HepG2 (cell line): Measurements from ENCODE around the gene CYP2A6. TPM values are rescaled to one million over a fixed set of nuclear protein-coding genes. Genes with fewer than 3 reads are reported as not detected.

Experiments used
- BCL6 ChIP-seq: IDR thresholded peaks from 2 replicates; pipeline ENCODE4 v1.6.1; 2016; ENCODE audit warnings: missing genetic modification reagents, missing compliant biosample characterization
- CHCHD3 ChIP-seq: sonication (generic); formaldehyde crosslinking; IDR thresholded peaks from 2 replicates; pipeline ENCODE4 v1.8.0; 2022; ENCODE audit warnings: mild to moderate bottlenecking, missing genetic modification reagents, moderate library complexity
- FOXA1 ChIP-seq, 2 experiments: fragments of 450-650 bp in 1 of 2; sonication (generic) in 1 of 2; formaldehyde crosslinking in 1 of 2; IDR thresholded peaks; 2 replicates each; pipeline versions ENCODE4 v1.4.0 to v1.6.1; 2016 to 2020; ENCODE audit warnings: missing genetic modification reagents in 1 of 2
- GATAD2A ChIP-seq: IDR thresholded peaks from 2 replicates; pipeline ENCODE4 v1.6.1; 2016
- NFE2L1 ChIP-seq: sonication (generic); formaldehyde crosslinking; IDR thresholded peaks from 2 replicates; pipeline ENCODE4 v1.4.0; 2020; ENCODE audit warnings: missing genetic modification reagents, mild to moderate bottlenecking, borderline replicate concordance
- RFXANK ChIP-seq: IDR thresholded peaks from 2 replicates; pipeline ENCODE4 v1.6.1; 2016
- TAF15 ChIP-seq: fragments of 200-400 bp; formaldehyde crosslinking; IDR thresholded peaks from one replicate; pipeline ENCODE4 v1.6.1; 2018; ENCODE audit warnings: mild to moderate bottlenecking, low read depth, low read length; ENCODE audit not compliant: poor library complexity, severe bottlenecking
- ZNF143 ChIP-seq: sonication (generic); formaldehyde crosslinking; IDR thresholded peaks from 2 replicates; pipeline ENCODE4 v1.4.0; 2020; ENCODE audit warnings: missing genetic modification reagents
- ZNF256 ChIP-seq: sonication (generic); formaldehyde crosslinking; conservative IDR thresholded peaks from 2 replicates; pipeline ENCODE4 v1.4.0; 2020; ENCODE audit warnings: missing genetic modification reagents
- ZNF343 ChIP-seq: sonication (generic); formaldehyde crosslinking; IDR thresholded peaks from 2 replicates; pipeline ENCODE4 v1.4.0; 2020; ENCODE audit warnings: mild to moderate bottlenecking, missing genetic modification reagents
- ZNF768 ChIP-seq: sonication (generic); formaldehyde crosslinking; IDR thresholded peaks from 2 replicates; pipeline ENCODE4 v1.4.0; 2020; ENCODE audit warnings: missing genetic modification reagents
- polyA plus RNA-seq, 8 experiments: library from polyadenylated mRNA; depleted of rRNA in 3 of 8; stranded (reverse) in 7 of 8; unstranded in 1 of 8; fragments of >200 nt; fragmentation: Illumina TruSeq in 4 of 8; extraction: Trizol in 4 of 8; gene quantifications; 2 replicates each; pipeline versions ENCODE4 v1.2.1 to v1.2.3, GENCODE V29; 2011 to 2016; ENCODE audit warnings: low read depth in 4 of 8, missing spikeins in 1 of 8, mixed read lengths in 1 of 8; ENCODE audit not compliant: insufficient read depth in 1 of 8
- total RNA-seq, 5 experiments: library from RNA; depleted of rRNA; stranded (reverse); fragments of >200 nt; fragmentation: Illumina TruSeq; extraction: Trizol; gene quantifications; 2 replicates each; pipeline ENCODE4 v1.2.3, GENCODE V29; 2016; ENCODE audit warnings: low read depth in 1 of 5
- TF ChIP-seq, protein P1 (sequence below): sonication (generic); formaldehyde crosslinking; IDR thresholded peaks from 2 replicates; pipeline ENCODE4 v1.8.1; 2023; ENCODE audit warnings: mild to moderate bottlenecking, moderate library complexity, missing genetic modification reagents
- TF ChIP-seq, protein P2 (sequence below): sonication (generic); formaldehyde crosslinking; IDR thresholded peaks from 2 replicates; pipeline ENCODE4 v1.4.0; 2020; ENCODE audit warnings: missing genetic modification reagents
- TF ChIP-seq, protein P3 (sequence below): sonication (generic); formaldehyde crosslinking; IDR thresholded peaks from one replicate; pipeline ENCODE4 v1.5.1; 2020; ENCODE audit warnings: mild to moderate bottlenecking, missing genetic modification reagents; ENCODE audit errors: not compliant biosample characterization

Gene CYP2A6
- total and polyA plus RNA-seq, 2 of the 13 experiments (the other 11 are each of a cell fraction or from before 2014, with no cell fraction given) = not detected

DNA sequence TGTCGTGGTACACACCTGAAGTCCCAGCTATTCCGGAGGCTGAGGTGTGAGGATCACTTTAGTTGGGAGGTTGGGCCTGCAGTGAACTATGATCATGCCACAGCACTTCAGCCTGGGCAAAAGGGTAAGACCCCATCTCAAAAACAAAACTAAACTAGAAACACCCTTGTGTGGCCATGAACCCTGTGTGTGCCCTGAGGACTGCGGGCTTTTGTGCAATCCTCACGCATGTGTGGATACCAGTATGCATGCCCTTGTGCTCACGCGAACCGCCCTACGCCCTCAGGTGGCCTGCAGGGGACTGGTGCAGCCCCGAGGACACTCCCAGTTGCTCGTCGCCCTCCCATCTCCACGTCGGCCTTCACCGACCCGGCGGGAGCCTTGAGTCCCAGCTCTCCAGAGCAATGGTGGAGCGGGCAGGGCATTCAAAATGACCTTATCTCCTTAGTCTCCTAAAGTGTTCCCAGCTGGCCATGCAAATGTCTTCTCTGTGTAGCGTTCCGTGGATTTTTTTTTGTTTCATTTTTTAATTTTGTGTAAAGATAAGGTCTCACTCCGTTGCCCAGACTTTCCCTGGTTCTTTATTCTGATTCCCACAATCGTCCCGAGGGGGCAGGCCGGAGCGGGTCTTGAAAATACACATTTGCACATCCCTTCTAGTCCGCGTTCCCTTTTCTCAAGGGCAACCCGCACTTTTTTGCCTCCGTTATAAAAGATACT, 52.1 kb downstream of the CYP2A6 start (continued):
- TF ChIP-seq, protein P1, sequence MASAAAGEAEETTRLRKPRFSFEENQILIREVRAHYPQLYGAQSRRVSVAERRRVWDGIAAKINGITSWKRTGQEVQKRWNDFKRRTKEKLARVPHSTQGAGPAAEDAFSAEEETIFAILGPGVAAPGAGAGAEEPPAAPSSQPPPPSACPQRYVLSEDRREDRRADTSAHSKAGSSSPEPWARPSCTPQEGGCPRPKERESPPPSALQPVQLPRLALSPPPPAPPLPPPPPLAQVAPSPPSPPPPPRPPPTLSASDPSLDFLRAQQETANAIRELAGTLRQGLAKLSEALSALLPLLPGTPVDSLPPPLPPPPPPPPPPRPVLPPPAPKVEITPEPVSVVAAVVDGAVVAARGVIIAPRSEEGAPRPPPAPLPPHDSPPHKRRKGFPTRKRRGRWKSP (CRISPR knock-in tag) = no peak; the same call in 1 of the 2 replicates
- TF ChIP-seq ZNF143 (CRISPR knock-in tag) (no peak; the same call in 1 of the 2 replicates), NFE2L1 (peak; percentile 53; the same call in 1 of the 2 replicates), FOXA1 (IDR thresholded peaks at IDR 0.05) (no peak), FOXA1 (CRISPR knock-in tag; IDR thresholded peaks at IDR 0.05) (peak; percentile 66), ZNF768 (CRISPR knock-in tag) (no peak), RFXANK (CRISPR knock-in tag) (peak; percentile 80; the same call in 1 of the 2 replicates), TAF15 (no peak), BCL6 (CRISPR knock-in tag) (peak; percentile 49), GATAD2A (CRISPR knock-in tag) (peak; percentile 76; the same call in 1 of the 2 replicates), ZNF256 (CRISPR knock-in tag) (peak; percentile 88; the same call in 1 of the 2 replicates), CHCHD3 (no peak), ZNF343 (CRISPR knock-in tag) (no peak)
- TF ChIP-seq, protein P2, sequence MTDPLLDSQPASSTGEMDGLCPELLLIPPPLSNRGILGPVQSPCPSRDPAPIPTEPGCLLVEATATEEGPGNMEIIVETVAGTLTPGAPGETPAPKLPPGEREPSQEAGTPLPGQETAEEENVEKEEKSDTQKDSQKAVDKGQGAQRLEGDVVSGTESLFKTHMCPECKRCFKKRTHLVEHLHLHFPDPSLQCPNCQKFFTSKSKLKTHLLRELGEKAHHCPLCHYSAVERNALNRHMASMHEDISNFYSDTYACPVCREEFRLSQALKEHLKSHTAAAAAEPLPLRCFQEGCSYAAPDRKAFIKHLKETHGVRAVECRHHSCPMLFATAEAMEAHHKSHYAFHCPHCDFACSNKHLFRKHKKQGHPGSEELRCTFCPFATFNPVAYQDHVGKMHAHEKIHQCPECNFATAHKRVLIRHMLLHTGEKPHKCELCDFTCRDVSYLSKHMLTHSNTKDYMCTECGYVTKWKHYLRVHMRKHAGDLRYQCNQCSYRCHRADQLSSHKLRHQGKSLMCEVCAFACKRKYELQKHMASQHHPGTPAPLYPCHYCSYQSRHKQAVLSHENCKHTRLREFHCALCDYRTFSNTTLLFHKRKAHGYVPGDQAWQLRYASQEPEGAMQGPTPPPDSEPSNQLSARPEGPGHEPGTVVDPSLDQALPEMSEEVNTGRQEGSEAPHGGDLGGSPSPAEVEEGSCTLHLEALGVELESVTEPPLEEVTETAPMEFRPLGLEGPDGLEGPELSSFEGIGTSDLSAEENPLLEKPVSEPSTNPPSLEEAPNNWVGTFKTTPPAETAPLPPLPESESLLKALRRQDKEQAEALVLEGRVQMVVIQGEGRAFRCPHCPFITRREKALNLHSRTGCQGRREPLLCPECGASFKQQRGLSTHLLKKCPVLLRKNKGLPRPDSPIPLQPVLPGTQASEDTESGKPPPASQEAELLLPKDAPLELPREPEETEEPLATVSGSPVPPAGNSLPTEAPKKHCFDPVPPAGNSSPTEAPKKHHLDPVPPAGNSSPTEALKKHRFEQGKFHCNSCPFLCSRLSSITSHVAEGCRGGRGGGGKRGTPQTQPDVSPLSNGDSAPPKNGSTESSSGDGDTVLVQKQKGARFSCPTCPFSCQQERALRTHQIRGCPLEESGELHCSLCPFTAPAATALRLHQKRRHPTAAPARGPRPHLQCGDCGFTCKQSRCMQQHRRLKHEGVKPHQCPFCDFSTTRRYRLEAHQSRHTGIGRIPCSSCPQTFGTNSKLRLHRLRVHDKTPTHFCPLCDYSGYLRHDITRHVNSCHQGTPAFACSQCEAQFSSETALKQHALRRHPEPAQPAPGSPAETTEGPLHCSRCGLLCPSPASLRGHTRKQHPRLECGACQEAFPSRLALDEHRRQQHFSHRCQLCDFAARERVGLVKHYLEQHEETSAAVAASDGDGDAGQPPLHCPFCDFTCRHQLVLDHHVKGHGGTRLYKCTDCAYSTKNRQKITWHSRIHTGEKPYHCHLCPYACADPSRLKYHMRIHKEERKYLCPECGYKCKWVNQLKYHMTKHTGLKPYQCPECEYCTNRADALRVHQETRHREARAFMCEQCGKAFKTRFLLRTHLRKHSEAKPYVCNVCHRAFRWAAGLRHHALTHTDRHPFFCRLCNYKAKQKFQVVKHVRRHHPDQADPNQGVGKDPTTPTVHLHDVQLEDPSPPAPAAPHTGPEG (CRISPR knock-in tag) = peak; percentile 42; the same call in 1 of the 2 replicates
- TF ChIP-seq, protein P3, sequence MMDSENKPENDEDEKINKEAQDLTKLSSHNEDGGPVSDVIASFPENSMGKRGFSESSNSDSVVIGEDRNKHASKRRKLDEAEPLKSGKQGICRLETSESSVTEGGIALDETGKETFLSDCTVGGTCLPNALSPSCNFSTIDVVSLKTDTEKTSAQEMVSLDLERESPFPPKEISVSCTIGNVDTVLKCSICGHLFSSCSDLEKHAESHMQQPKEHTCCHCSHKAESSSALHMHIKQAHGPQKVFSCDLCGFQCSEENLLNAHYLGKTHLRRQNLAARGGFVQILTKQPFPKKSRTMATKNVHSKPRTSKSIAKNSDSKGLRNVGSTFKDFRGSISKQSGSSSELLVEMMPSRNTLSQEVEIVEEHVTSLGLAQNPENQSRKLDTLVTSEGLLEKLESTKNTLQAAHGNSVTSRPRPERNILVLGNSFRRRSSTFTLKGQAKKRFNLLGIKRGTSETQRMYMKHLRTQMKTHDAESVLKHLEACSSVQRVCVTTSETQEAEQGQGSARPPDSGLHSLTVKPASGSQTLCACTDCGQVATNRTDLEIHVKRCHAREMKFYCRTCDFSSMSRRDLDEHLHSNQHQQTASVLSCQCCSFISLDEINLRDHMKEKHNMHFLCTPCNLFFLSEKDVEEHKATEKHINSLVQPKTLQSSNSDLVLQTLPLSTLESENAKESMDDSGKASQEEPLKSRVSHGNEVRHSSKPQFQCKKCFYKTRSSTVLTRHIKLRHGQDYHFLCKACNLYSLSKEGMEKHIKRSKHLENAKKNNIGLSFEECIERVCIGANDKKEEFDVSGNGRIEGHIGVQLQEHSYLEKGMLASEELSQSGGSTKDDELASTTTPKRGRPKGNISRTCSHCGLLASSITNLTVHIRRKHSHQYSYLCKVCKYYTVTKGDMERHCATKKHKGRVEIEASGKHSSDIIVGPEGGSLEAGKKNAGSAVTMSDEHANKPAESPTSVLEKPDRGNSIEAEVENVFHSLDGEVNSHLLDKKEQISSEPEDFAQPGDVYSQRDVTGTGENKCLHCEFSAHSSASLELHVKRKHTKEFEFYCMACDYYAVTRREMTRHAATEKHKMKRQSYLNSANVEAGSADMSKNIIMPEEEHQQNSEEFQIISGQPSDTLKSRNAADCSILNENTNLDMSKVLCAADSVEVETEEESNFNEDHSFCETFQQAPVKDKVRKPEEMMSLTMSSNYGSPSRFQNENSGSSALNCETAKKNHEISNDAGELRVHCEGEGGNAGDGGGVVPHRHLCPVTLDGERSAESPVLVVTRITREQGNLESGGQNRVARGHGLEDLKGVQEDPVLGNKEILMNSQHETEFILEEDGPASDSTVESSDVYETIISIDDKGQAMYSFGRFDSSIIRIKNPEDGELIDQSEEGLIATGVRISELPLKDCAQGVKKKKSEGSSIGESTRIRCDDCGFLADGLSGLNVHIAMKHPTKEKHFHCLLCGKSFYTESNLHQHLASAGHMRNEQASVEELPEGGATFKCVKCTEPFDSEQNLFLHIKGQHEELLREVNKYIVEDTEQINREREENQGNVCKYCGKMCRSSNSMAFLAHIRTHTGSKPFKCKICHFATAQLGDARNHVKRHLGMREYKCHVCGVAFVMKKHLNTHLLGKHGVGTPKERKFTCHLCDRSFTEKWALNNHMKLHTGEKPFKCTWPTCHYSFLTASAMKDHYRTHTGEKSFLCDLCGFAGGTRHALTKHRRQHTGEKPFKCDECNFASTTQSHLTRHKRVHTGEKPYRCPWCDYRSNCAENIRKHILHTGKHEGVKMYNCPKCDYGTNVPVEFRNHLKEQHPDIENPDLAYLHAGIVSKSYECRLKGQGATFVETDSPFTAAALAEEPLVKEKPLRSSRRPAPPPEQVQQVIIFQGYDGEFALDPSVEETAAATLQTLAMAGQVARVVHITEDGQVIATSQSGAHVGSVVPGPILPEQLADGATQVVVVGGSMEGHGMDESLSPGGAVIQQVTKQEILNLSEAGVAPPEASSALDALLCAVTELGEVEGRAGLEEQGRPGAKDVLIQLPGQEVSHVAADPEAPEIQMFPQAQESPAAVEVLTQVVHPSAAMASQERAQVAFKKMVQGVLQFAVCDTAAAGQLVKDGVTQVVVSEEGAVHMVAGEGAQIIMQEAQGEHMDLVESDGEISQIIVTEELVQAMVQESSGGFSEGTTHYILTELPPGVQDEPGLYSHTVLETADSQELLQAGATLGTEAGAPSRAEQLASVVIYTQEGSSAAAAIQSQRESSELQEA (CRISPR knock-in tag) = no peak
